HFFc6 (cell line): ENCODE measurements around the gene BCL2L13. TPM values are rescaled to one million over a fixed set of nuclear protein-coding genes. Genes with fewer than 3 reads are reported as not detected.
A peak's percentile ranks its signal among the peaks of the same experiment; 100 is the strongest.

Source experiments
- DNase-seq: peaks from one replicate; pipeline ENCODE4 v3.0.0-alpha.2; 2018
- H3K27ac Mint-ChIP-seq: 2 replicates; pipeline ENCODE4 v1.8.0; 2020; ENCODE audit warnings: mild to moderate bottlenecking, mixed read lengths
- H3K27me3 Mint-ChIP-seq: 2 replicates; pipeline ENCODE4 v1.8.0; 2021; ENCODE audit warnings: mild to moderate bottlenecking, moderate library complexity, mixed read lengths; ENCODE audit not compliant: insufficient read depth
- H3K36me3 Mint-ChIP-seq: 2 replicates; pipeline ENCODE4 v1.8.0; 2021; ENCODE audit warnings: low read depth, mixed read lengths
- H3K4me1 Mint-ChIP-seq: 2 replicates; pipeline ENCODE4 v1.8.0; 2020; ENCODE audit warnings: low read depth, mixed read lengths
- H3K4me3 Mint-ChIP-seq: 2 replicates; pipeline ENCODE4 v1.8.0; 2020; ENCODE audit warnings: mild to moderate bottlenecking, moderate library complexity, mixed read lengths
- H3K9me3 Mint-ChIP-seq: 2 replicates; pipeline ENCODE4 v1.8.0; 2020; ENCODE audit warnings: mild to moderate bottlenecking, mixed read lengths
- CTCF ChIP-seq: fragments of 200-600 bp; sonication (generic); IDR thresholded peaks from 2 replicates; pipeline ENCODE4 v1.5.0; 2021; ENCODE audit warnings: antibody characterized with exemption, mild to moderate bottlenecking
- total RNA-seq, 6 experiments: library from RNA; stranded (reverse); fragmentation: NEBNext Ultra II Directional; extraction: Animal tissue kit (Norgen Biotek cat#: 25700); gene quantifications; 2 replicates in 1 of 6; 3 replicates in 5 of 6; pipeline ENCODE4 v1.2.3, GENCODE V29; 2021

The BCL2L13 gene
- total RNA-seq, 6 experiments from 2014 or later: 46.7 to 53.1 (median 49.7) TPM

DNA sequence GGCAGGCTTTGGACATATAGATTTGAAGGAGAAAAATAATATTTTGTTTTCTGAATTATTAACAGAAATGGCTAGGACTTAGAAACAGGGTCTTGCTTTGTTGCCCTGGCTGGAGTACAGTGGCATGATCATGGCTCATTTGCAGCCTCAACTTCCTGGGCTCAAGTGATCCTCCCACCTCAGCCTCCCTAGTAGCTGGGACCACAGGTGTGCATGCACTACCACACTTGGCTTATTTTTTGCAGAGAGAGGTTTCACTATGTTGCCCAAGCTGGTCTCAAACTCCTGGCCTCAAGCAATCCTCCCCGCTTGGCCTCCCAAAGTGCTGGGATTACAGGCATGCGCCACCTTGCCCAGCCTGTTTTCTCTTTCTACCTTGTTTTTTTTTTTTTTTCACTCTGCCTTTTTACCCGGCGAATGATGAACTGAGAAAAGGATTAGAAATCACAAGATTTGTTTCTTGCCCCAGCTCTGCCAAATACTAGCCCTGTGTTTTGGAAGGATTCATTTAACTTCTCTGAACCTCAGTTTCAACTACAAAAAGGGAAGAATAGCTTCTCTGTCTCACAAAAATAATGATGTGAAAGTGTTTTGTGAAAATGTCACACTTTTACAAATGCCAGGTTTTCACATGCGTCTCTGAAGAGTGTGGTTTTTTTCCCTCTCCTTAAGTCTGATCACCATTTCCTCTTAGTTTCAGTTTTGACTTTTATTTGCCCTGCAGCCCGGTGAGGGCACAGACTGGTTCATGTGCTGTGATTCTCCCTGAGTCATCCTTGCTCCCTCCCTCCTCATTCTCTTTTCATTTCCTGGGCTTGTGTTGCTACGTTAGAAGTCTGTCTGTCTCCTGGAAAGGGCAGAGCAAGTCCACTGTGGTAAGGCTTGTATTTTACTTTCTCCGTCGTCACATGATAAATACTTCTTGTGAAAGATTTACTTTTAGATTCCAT, 67.7 kb downstream of the BCL2L13 start:
- peak; percentile 91 for DNase-seq
- peaks cover 2% of the 10 kb centered on the region for H3K27me3 Mint-ChIP-seq
- TF ChIP-seq CTCF: no peak
- H3K4me1 Mint-ChIP-seq: peaks cover 45% of the 10 kb centered on the region
- peaks cover 21% of the 10 kb centered on the region for H3K36me3 Mint-ChIP-seq
- no peaks in the 10 kb centered on the region for H3K9me3 Mint-ChIP-seq
- H3K27ac Mint-ChIP-seq: peak overlapping the region; percentile 98
- H3K4me3 Mint-ChIP-seq: peak overlapping the region; percentile 88

DNA sequence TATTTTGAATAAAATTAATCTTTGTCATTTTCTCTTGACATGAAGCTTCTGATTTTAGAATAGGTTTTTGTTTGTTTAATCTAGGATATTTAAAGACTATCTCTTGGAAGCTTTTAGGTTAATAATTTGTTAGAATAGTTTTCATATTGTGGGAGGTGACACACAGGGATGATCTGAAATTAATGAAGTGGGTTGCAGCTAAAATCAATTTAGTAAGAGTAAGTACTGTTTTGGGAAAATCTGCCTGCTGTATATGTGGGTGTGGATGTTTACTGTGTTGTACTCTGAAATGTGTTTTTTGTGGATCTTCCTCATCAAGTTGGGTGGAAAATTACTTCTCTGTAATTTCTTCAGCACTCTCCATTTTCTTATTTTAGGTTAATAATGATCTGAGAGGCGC, 68.4 kb downstream of the BCL2L13 start:
- Mint-ChIP-seq H3K4me3 (peak overlapping the region; percentile 88), H3K4me1 (peaks cover 52% of the 10 kb centered on the region), H3K9me3 (no peaks in the 10 kb centered on the region), H3K27ac (peak overlapping the region; percentile 98), H3K27me3 (peaks cover 2% of the 10 kb centered on the region), H3K36me3 (peaks cover 21% of the 10 kb centered on the region)
- no peak for DNase-seq
- no peak for TF ChIP-seq CTCF

- H3K4me1 Mint-ChIP-seq: peaks cover 58% of the 10 kb centered on the region
- no peak for DNase-seq
- no peaks in the 10 kb centered on the region for H3K9me3 Mint-ChIP-seq
- H3K27me3 Mint-ChIP-seq: peaks cover 2% of the 10 kb centered on the region
- H3K4me3 Mint-ChIP-seq: peak overlapping the region; percentile 88
- peak overlapping the region; percentile 98; the same call in 1 of the 2 replicates for H3K27ac Mint-ChIP-seq
- H3K36me3 Mint-ChIP-seq: peaks cover 21% of the 10 kb centered on the region
- no peak for TF ChIP-seq CTCF
Measured at GRCh38 chr22:17707526-17707925, 69.0 kb downstream of the BCL2L13 start.

GRCh38 chr22:17710023-17710422, 71.5 kb downstream of the BCL2L13 start:
- Mint-ChIP-seq H3K9me3 (no peaks in the 10 kb centered on the region), H3K27me3 (no peaks in the 10 kb centered on the region; the same call in 1 of the 2 replicates), H3K27ac (no peak overlapping the region), H3K4me3 (no peak overlapping the region), H3K4me1 (peaks cover 52% of the 10 kb centered on the region), H3K36me3 (peaks cover 18% of the 10 kb centered on the region)
- no peak for DNase-seq
- no peak for TF ChIP-seq CTCF

GRCh38 chr22:17712441-17712840, 73.9 kb downstream of the BCL2L13 start:
- H3K27me3 Mint-ChIP-seq: no peaks in the 10 kb centered on the region
- DNase-seq: peak; percentile 32
- TF ChIP-seq CTCF: no peak
- H3K9me3 Mint-ChIP-seq: no peaks in the 10 kb centered on the region
- peaks cover 50% of the 10 kb centered on the region for H3K4me1 Mint-ChIP-seq
- H3K36me3 Mint-ChIP-seq: peaks cover 17% of the 10 kb centered on the region
- peak overlapping the region; percentile 61 for H3K27ac Mint-ChIP-seq
- no peak overlapping the region; the same call in 1 of the 2 replicates for H3K4me3 Mint-ChIP-seq
